NCI-H2196 (cell line): Measurements from ENCODE around the gene ORAI3.
A peak's percentile ranks its signal among the peaks of the same experiment; 100 is the strongest.

Source experiments
- DNase-seq: peaks from one replicate; lab custom pipeline; 2025; ENCODE audit not compliant: unreplicated experiment; lab: John Stamatoyannopoulos, UW

ORAI3 gene

DNA sequence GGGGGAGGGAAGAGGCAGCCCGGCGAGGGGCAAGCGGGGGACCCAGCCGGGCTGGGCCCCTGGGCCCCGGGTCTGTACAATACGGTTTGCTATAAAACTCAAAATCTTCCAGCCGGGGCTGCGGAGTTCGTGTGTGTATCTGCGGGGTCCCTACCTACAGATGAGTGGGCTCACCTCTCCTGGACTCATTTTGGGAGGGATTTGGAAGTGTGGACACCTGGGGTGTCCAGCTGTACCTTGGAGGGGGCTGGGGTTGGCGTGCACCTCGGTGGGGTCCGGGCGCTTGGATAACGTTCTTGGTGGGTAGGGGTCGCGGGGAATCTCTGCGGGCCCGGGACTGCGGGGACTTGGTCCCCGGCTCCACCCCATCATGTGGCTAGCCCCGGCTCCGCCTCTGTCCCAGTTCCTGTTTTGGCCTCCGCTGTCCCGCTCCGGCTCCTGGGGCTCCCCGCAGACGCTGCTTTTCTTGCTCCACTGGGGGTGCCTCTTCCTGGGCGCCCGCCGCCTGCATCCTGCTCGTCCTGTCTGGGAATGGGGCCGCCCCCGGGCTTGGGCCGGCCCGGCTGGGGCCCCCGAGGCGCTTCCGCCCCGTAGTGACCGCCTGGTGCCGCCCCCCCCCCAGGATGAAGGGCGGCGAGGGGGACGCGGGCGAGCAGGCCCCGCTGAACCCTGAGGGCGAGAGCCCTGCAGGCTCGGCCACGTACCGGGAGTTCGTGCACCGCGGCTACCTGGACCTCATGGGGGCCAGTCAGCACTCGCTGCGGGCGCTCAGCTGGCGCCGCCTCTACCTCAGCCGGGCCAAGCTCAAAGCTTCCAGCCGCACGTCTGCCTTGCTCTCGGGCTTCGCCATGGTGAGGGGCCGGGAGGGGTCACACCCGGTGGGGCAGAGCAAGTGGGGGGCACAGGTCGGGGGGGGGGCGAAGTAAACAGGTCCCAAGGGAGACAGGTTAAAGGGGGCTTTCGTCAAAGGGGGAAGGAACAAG lies at the start of gene ORAI3:
Gene ORAI3 (plus strand): TSS at position 402 of the 983 bp plus-strand sequence. CDS start 222 bp downstream, at position 624.
- peak; percentile 29 for DNase-seq

GRCh38 chr16:30899794-30900193 lies 49.1 kb upstream of the ORAI3 start:
- no peak for DNase-seq

DNA sequence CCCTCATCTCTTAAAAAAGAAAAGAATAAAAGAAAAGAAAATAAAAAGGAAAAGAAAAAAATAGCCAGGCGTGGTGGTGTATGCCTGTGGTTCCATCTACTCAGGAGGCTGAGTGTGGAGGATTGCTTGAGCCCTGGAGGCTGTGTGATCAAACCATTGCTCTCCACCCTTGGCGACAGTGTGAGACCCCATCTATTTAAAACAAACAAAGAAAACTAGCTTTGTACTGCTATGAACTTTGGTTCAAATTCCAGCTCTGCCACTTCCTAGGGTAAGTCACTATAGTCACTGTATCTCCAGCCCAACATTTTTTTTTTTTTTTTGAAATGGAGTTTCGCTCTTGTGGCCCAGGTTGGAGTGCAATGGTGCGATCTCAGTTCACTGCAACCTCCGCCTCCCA lies 48.3 kb upstream of the ORAI3 start:
- DNase-seq: no peak

- no peak for DNase-seq
Measured at GRCh38 chr16:30901201-30902028, 47.5 kb upstream of the ORAI3 start.

DNA sequence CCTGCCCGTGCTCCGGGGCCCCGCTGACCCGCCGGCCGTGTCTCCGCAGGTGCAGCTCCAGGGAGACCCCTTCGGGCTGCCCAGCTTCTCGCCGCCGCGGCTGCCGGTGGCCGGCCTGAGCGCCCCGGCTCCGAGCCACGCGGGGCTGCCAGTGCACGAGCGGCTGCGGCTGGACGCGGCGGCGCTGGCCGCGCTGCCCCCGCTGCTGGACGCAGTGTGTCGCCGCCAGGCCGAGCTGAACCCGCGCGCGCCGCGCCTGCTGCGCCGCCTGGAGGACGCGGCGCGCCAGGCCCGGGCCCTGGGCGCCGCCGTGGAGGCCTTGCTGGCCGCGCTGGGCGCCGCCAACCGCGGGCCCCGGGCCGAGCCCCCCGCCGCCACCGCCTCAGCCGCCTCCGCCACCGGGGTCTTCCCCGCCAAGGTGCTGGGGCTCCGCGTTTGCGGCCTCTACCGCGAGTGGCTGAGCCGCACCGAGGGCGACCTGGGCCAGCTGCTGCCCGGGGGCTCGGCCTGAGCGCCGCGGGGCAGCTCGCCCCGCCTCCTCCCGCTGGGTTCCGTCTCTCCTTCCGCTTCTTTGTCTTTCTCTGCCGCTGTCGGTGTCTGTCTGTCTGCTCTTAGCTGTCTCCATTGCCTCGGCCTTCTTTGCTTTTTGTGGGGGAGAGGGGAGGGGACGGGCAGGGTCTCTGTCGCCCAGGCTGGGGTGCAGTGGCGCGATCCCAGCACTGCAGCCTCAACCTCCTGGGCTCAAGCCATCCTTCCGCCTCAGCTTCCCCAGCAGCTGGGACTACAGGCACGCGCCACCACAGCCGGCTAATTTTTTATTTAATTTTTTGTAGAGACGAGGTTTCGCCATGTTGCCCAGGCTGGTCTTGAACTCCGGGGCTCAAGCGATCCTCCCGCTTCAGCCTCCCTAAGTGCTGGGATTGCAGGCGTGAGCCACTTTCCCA lies 46.6 kb upstream of the ORAI3 start:
- peak; percentile 33 for DNase-seq

DNA sequence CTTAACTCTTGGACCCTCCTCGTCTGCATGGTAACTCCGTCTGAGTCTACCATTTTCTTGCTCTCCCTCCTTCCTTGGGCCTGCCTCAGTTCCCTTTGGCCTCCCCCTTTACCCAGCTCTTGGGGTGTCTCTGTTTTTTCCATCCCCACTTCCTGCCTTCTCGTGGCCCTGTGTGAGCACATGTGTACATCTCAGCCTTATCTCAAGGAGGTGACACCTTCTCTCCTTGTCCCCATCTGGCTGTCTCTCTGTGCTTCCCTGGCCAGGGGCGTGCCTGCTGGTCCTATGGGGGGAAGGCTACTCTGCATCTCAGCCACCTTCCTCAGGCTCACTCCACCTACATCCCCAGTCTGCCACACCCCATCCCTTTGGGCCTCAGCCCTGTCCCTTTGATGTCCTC lies 45.9 kb upstream of the ORAI3 start:
- DNase-seq: no peak

DNA sequence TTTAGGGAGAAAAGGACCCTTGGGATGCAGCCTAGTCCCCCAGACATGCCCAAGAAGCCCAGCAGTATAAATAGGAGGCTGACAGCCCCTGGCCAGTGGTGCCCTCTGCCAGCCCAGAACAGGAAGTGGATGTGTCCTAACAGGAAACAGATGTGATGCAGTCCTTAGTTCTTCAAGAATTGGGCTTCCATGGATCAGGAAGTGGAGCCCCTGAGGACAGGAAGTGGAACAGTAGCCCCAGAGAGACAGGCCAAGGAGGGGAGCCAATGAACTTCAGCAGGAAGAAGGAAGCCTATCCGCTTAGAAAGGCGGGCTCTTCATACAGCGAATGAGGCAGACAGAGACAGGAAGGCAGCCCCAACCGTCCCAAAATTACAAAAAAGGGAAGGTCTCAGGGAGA lies 45.3 kb upstream of the ORAI3 start:
- DNase-seq: no peak

- no peak for DNase-seq
Measured at GRCh38 chr16:30904114-30904780, 44.6 kb upstream of the ORAI3 start.

DNA sequence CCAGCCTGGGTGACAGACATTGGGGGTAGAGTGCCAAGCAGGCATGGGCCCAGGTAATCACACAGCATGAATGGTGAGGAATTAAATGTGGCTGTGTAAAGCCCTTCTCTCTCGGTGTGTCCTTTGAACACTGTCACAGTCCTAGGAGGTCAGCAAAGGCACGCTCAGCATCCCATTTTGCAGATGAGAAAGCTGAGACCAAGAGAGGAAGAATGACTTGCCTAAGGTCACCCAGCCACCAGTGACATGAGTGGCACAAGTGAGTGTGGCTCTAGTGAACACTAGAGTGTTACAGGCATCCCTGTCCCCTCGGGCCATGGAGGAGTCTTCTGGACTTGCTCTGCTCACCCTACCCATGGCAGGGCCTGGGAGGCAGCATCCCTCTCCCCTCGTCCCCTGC lies 41.8 kb upstream of the ORAI3 start:
- DNase-seq: no peak

- no peak for DNase-seq
Measured at GRCh38 chr16:30910427-30911029, 38.3 kb upstream of the ORAI3 start.

DNA sequence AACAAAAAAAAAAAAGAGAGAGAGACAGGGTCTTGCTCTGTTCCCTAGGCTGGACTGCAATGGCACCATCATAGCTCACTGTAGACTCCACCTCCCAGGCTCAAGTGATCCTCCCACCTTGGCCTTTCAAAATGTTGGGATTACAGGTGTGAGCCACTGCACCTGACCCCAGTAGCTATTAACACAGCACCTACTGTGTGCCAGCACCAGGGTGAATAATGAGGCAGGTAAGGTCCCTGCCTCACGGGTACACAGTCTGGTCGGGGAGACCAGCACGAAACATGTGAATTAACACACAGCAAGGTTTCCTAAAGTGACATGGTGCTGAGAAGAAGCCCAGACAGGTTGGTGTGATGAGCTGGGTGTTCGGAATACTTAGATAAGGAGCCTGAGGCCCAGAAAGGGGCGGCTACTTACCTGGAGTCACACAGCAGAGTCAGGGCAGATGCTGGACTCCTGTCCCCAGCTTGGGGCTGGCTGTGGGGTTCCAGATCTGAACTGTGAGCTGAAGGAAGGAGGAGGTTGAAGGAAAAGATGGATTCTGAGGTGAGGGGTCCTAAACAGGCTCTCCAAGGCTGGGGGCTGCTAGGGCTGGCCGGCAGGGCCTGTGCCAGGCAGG lies 36.0 kb upstream of the ORAI3 start:
- no peak for DNase-seq

GRCh38 chr16:30914830-30915229 lies 34.0 kb upstream of the ORAI3 start:
- no peak for DNase-seq

- DNase-seq: no peak
Measured at GRCh38 chr16:30918614-30919013, 30.3 kb upstream of the ORAI3 start.

DNA sequence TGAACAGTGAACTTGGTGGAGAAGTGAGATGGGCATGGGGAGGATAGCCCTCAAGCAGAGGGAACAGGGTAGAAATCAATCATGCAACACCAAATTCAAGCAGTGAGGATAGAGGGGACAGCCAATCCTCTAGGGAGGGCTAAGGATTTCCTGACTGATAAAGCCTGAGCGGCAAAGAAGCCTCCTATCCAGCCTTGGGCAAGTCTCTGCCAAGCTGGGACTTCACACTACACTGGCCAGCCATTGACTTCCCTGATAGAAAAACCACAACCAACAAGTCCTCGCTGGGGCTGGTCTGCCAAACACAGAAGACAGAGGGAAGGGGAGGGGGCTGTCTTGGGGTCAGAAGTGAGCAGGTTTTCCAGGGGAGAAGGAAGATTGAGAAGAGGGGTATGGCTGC lies 28.0 kb upstream of the ORAI3 start:
- DNase-seq: no peak

DNA sequence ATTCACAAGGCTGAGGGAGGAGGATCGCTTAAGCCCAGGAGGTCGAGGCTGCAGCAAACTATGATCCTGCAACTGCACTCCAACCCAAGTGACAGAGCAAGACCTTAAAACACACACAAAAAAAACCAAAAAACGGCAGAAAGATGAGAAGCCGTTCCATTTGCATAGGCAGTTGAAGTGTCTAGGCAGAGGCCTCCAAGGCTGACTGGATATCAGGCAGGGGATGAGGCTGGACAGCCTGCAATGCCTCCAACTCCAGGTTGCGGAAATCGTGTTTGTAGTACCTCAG lies 27.5 kb upstream of the ORAI3 start:
- no peak for DNase-seq

GRCh38 chr16:30921748-30922419 lies 27.0 kb upstream of the ORAI3 start:
- peak; percentile 94 for DNase-seq

DNA sequence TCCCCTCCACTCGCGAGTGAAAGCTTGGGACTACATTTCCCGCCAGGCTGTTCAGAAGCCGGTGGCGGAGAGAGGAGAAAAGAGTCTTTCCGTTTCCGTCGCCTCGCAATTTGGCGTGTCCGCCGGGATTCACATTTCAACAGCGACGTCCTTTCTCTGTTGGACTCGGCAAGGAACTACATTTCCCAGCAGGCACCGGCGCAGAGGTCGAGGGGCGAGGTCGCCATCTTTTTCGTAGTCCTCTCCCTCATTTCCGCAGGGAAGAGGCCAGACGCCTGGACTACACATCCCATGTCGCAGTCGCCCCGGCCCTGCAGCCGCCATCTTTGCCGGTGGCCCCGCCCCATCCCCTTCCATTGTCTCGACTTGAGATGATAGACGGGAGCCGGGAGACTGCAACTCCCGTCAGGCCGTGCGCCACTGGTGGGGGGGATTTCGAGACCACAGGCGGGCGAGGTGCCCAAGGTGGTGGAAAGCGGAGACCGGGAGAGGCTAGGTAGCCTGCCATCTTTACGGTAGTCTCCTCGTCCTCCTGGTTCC lies 26.4 kb upstream of the ORAI3 start:
- DNase-seq: peak; percentile 99

GRCh38 chr16:30922960-30923535 lies 25.8 kb upstream of the ORAI3 start:
- DNase-seq: peak; percentile 99
